SK-N-MC (cell line): ENCODE results near the gene LRRC32.

ENCODE experiments used
- EZH2 ChIP-seq: fragments of 200-600 bp; sonication (generic); IDR thresholded peaks from one replicate; pipeline ENCODE4 v1.6.1; 2017; ENCODE audit warnings: antibody characterized with exemption
- FOXP2 ChIP-seq: optimal IDR thresholded peaks from 2 replicates; pipeline ENCODE3; 2011; ENCODE audit warnings: mild to moderate bottlenecking, moderate library complexity; ENCODE audit not compliant: insufficient read depth; ENCODE audit errors: extremely low read length, control extremely low read depth
- POLR2AphosphoS5 ChIP-seq: IDR thresholded peaks from 2 replicates; pipeline ENCODE4 v1.6.1; 2012; ENCODE audit warnings: mild to moderate bottlenecking, low read depth, low read length, borderline replicate concordance

GRCh38 chr11:76621466-76621865, 49.1 kb downstream of the LRRC32 start:
- no peak for TF ChIP-seq EZH2
- TF ChIP-seq POLR2AphosphoS5 = no peak
- TF ChIP-seq FOXP2 = no peak
